ENCODE measurements around the gene LRRC38.

- TF ChIP-seq POLR2AphosphoS5 (IDR thresholded peaks at IDR 0.05): no peak
- TF ChIP-seq, protein P1, sequence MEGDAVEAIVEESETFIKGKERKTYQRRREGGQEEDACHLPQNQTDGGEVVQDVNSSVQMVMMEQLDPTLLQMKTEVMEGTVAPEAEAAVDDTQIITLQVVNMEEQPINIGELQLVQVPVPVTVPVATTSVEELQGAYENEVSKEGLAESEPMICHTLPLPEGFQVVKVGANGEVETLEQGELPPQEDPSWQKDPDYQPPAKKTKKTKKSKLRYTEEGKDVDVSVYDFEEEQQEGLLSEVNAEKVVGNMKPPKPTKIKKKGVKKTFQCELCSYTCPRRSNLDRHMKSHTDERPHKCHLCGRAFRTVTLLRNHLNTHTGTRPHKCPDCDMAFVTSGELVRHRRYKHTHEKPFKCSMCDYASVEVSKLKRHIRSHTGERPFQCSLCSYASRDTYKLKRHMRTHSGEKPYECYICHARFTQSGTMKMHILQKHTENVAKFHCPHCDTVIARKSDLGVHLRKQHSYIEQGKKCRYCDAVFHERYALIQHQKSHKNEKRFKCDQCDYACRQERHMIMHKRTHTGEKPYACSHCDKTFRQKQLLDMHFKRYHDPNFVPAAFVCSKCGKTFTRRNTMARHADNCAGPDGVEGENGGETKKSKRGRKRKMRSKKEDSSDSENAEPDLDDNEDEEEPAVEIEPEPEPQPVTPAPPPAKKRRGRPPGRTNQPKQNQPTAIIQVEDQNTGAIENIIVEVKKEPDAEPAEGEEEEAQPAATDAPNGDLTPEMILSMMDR (IDR thresholded peaks at IDR 0.05): no peak
- no peak for TF ChIP-seq POLR2A (IDR thresholded peaks at IDR 0.05)
- TF ChIP-seq EP300 (IDR thresholded peaks at IDR 0.05): no peak
These were observed 81.6 kb downstream of the LRRC38 start for GRCh38 chr1:13432251-13432650.
